Endodermal cell (in vitro differentiated cells): ENCODE results near the gene CBX2. TPM values are rescaled to one million over a fixed set of nuclear protein-coding genes. Genes with fewer than 3 reads are reported as not detected.

Experiments used
- DNase-seq: peaks from one replicate; pipeline ENCODE4 v3.0.0-alpha.2; 2017
- H3K27ac ChIP-seq: 2 replicates; pipeline ENCODE4 v1.5.1; 2013; ENCODE audit warnings: mild to moderate bottlenecking, low read depth, low read length, moderate library complexity
- H3K27me3 ChIP-seq: 2 replicates; pipeline ENCODE4 v1.6.1; 2013; ENCODE audit warnings: mild to moderate bottlenecking, low read length, moderate library complexity; ENCODE audit not compliant: insufficient read depth, control insufficient read depth, poor library complexity, severe bottlenecking
- H3K36me3 ChIP-seq: 2 replicates; pipeline ENCODE4 v1.7.0; 2013; ENCODE audit warnings: mild to moderate bottlenecking, low read length, moderate library complexity; ENCODE audit not compliant: control insufficient read depth, insufficient read depth
- H3K4me1 ChIP-seq: one replicate; pipeline ENCODE4 v1.7.0; 2013; ENCODE audit warnings: low read length; ENCODE audit not compliant: control insufficient read depth, insufficient read depth
- H3K4me3 ChIP-seq: 2 replicates; pipeline ENCODE4 v1.5.1; 2013; ENCODE audit warnings: mild to moderate bottlenecking, low read length, moderate library complexity
- H3K9ac ChIP-seq: 2 replicates; pipeline ENCODE4 v1.6.1; 2013; ENCODE audit warnings: mild to moderate bottlenecking, low read length, moderate library complexity; ENCODE audit not compliant: poor library complexity, severe bottlenecking; ENCODE audit errors: extremely low read depth
- H3K9me3 ChIP-seq: 2 replicates; pipeline ENCODE4 v1.6.1; 2013; ENCODE audit warnings: mild to moderate bottlenecking, low read length, moderate library complexity; ENCODE audit not compliant: control insufficient read depth
- H3K27ac Mint-ChIP-seq: 2 replicates; pipeline ENCODE4 v1.8.0; 2020; ENCODE audit warnings: mixed read lengths
- H3K27me3 Mint-ChIP-seq: 2 replicates; pipeline ENCODE4 v1.8.0; 2021; ENCODE audit warnings: mild to moderate bottlenecking, mixed read lengths; ENCODE audit not compliant: insufficient read depth
- H3K36me3 Mint-ChIP-seq: 2 replicates; pipeline ENCODE4 v1.8.0; 2020; ENCODE audit warnings: low read depth, mixed read lengths
- H3K4me1 Mint-ChIP-seq: 2 replicates; pipeline ENCODE4 v1.8.0; 2020; ENCODE audit warnings: mixed read lengths
- H3K4me3 Mint-ChIP-seq: 2 replicates; pipeline ENCODE4 v1.8.0; 2020; ENCODE audit warnings: mild to moderate bottlenecking, moderate library complexity, mixed read lengths
- H3K9me3 Mint-ChIP-seq: 2 replicates; pipeline ENCODE4 v1.8.0; 2020; ENCODE audit warnings: mild to moderate bottlenecking, mixed read lengths
- CTCF ChIP-seq: fragments of 200-600 bp; sonication (generic); conservative IDR thresholded peaks from 2 replicates; pipeline ENCODE4 v1.5.0; 2021; ENCODE audit warnings: antibody characterized with exemption, mild to moderate bottlenecking
- WGBS, 2 experiments: methylation state at CpG; one replicate each; pipeline versions ENCODE4 v1.1.5 to v1.1.7; 2013; ENCODE audit warnings: missing lambda C conversion rate in 2 of 2, mixed read lengths in 1 of 2; ENCODE audit not compliant: insufficient coverage in 1 of 2, insufficient read length in 1 of 2; 5-methylcytosine and 5-hydroxymethylcytosine counted together
- total RNA-seq, 2 donors: library from RNA; stranded (reverse); fragmentation: NEBNext Ultra II Directional in 1 of 2; extraction: Animal tissue kit (Norgen Biotek cat#: 25700) in 1 of 2; gene quantifications; 2 replicates in 1 of 2; 3 replicates in 1 of 2; pipeline ENCODE4 v1.2.1, GENCODE V29; 2021

The CBX2 gene
- total RNA-seq, 2 donors from 2014 or later, result 75.0 to 78.6 TPM

DNA sequence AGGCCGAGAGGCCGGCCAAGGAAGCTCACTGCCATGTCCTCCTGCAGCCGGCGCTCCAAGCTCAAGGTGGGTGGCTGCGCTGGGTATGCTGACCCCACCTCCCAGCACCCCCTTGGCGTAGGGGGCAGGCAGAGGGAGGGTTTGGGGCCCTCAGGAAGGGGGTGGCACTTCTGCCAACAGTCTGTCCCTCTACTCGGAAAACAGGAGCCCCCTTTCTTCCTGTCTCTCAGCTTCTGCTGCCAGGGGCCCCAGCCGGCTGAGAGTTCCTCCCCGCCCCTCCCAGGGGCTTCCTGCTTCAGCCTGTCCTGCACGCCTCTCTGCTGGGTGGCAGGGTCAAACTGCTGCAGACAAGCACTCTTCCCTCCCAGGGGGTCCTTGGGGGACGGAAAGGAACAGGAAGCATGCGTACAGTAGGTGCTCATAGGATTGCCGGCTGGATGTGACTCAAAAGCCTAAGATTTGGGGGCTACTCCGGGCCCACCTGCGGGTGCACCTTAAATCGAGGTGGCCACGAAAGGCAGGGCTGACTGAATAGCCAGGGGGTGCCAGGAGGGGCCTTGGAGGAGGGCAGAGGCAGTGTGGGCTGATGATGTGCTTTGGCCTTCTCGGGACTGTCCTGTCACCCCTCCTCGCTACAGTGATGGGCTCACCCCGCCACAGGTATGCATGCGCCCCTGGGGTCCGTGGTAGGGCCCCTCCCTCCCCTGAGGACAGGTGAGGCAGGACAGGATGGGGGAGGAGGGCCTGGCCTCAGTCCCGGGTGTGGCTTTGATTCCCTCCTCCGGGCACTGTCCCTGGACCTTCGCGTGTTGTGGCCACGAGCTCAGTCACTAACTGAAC is 4.0 kb downstream of the CBX2 start:
- H3K36me3 ChIP-seq, result peaks cover 44% of the 10 kb centered on the region
- H3K9me3 ChIP-seq, result no peaks in the 10 kb centered on the region
- no peak overlapping the region for H3K9ac ChIP-seq
- H3K4me1 ChIP-seq, result peaks cover 4% of the 10 kb centered on the region
- H3K4me1 Mint-ChIP-seq, result peaks cover 16% of the 10 kb centered on the region
- H3K27me3 Mint-ChIP-seq, result no peaks in the 10 kb centered on the region
- no peak for DNase-seq
- no peak overlapping the region for H3K4me3 ChIP-seq
- WGBS, 2 experiments, result 92 to 95% methylated on average over 15 to 27 of the region's 27 CpGs
- H3K9me3 Mint-ChIP-seq, result no peaks in the 10 kb centered on the region
- H3K27ac Mint-ChIP-seq, result no peak overlapping the region
- H3K27ac ChIP-seq, result no peak overlapping the region
- TF ChIP-seq CTCF, result no peak
- peaks cover 54% of the 10 kb centered on the region for H3K36me3 Mint-ChIP-seq
- H3K4me3 Mint-ChIP-seq, result no peak overlapping the region
- H3K27me3 ChIP-seq, result peaks cover 4% of the 10 kb centered on the region

DNA sequence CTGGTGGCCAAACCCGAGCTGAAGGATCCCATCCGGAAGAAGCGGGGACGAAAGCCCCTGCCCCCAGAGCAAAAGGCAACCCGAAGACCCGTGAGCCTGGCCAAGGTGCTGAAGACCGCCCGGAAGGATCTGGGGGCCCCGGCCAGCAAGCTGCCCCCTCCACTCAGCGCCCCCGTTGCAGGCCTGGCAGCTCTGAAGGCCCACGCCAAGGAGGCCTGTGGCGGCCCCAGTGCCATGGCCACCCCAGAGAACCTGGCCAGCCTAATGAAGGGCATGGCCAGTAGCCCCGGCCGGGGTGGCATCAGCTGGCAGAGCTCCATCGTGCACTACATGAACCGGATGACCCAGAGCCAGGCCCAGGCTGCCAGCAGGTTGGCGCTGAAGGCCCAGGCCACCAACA is 5.9 kb downstream of the CBX2 start:
- WGBS, 2 experiments, result 91 to 97% methylated on average over 10 to 18 of the region's 18 CpGs
- no peak for TF ChIP-seq CTCF
- Mint-ChIP-seq H3K27me3 (peaks cover 17% of the 10 kb centered on the region), H3K9me3 (no peaks in the 10 kb centered on the region), H3K4me1 (peaks cover 19% of the 10 kb centered on the region), H3K4me3 (no peak overlapping the region), H3K27ac (no peak overlapping the region), H3K36me3 (peaks cover 54% of the 10 kb centered on the region)
- Histone ChIP-seq H3K27me3 (peaks cover 24% of the 10 kb centered on the region), H3K9ac (no peak overlapping the region), H3K4me3 (no peak overlapping the region), H3K36me3 (peaks cover 44% of the 10 kb centered on the region), H3K4me1 (peaks cover 3% of the 10 kb centered on the region), H3K9me3 (no peaks in the 10 kb centered on the region), H3K27ac (no peak overlapping the region)
- DNase-seq, result no peak

DNA sequence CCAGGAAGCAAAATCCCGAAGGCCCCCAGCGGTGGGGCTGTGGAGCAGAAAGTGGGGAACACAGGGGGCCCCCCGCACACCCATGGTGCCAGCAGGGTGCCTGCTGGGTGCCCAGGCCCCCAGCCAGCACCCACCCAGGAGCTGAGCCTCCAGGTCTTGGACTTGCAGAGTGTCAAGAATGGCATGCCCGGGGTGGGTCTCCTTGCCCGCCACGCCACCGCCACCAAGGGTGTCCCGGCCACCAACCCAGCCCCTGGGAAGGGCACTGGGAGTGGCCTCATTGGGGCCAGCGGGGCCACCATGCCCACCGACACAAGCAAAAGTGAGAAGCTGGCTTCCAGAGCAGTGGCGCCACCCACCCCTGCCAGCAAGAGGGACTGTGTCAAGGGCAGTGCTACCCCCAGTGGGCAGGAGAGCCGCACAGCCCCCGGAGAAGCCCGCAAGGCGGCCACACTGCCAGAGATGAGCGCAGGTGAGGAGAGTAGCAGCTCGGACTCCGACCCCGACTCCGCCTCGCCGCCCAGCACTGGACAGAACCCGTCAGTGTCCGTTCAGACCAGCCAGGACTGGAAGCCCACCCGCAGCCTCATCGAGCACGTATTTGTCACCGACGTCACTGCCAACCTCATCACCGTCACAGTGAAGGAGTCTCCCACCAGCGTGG is 6.5 kb downstream of the CBX2 start:
- Histone ChIP-seq H3K27me3 (peaks cover 30% of the 10 kb centered on the region), H3K9ac (no peak overlapping the region), H3K36me3 (peaks cover 43% of the 10 kb centered on the region), H3K4me3 (no peak overlapping the region), H3K4me1 (peaks cover 3% of the 10 kb centered on the region), H3K27ac (no peak overlapping the region), H3K9me3 (no peaks in the 10 kb centered on the region)
- Mint-ChIP-seq H3K4me3 (no peak overlapping the region), H3K36me3 (peaks cover 50% of the 10 kb centered on the region), H3K4me1 (peaks cover 14% of the 10 kb centered on the region), H3K27me3 (peaks cover 23% of the 10 kb centered on the region), H3K9me3 (no peaks in the 10 kb centered on the region), H3K27ac (no peak overlapping the region)
- WGBS, 2 experiments, result 96 to 100% methylated on average over 26 to 31 of the region's 31 CpGs
- DNase-seq, result no peak
- no peak for TF ChIP-seq CTCF
